Pancreas (tissue), 10 donors: ENCODE measurements around the gene ADAM22. TPM values are rescaled to one million over a fixed set of nuclear protein-coding genes. Genes with fewer than 3 reads are reported as not detected.
"Not testable (repeated sequence)": the region's sequence is repeated elsewhere in the genome, so short reads cannot be mapped to it uniquely, and the experiment has no call there.

Experiments used
- ATAC-seq, 4 donors: fragments of 200-7000 bp; cut with Tn5 transposase; one replicate each; pipeline versions ENCODE4 v1.8.0 to v1.9.1; 2020; ENCODE audit warnings: mild to moderate bottlenecking in 4 of 4, moderate library complexity in 4 of 4
- DNase-seq, 6 donors: peaks; one replicate each; pipeline ENCODE4 v3.0.0-alpha.2; 2020
- FAIRE-seq: peaks from 2 replicates; lab custom pipeline; 2012; peaks lifted over from hg19 to GRCh38; lab: Jason Lieb, UNC
- H3K27ac ChIP-seq, 4 donors: fragments of 200-600 bp; sonication (generic); 1 replicate in 3 of 4; 2 replicates in 1 of 4; pipeline versions ENCODE4 v1.5.0 to v1.8.0; 2020
- H3K27me3 ChIP-seq, 4 donors: fragments of 200-600 bp; one replicate each; pipeline ENCODE4 v1.8.0; 2021
- H3K36me3 ChIP-seq, 3 donors: fragments of 200-600 bp; sonication (generic) in 1 of 3; one replicate each; pipeline versions ENCODE4 v1.5.0 to v1.8.0; 2020 to 2021
- H3K4me1 ChIP-seq, 3 donors: fragments of 200-600 bp; one replicate each; pipeline ENCODE4 v1.8.0; 2021
- H3K4me3 ChIP-seq, 4 donors: fragments of 200-600 bp; sonication (generic) in 2 of 4; one replicate each; pipeline versions ENCODE4 v1.5.0 to v1.8.0; 2020 to 2021
- H3K9me3 ChIP-seq, 4 donors: fragments of 200-600 bp; one replicate each; pipeline ENCODE4 v1.8.0; 2021
- CTCF ChIP-seq, 4 donors: fragments of 200-600 bp; sonication (generic) in 3 of 4; IDR thresholded peaks; one replicate each; pipeline versions ENCODE4 v1.5.0 to v1.8.0; 2021; ENCODE audit warnings: antibody characterized with exemption in 4 of 4
- WGBS, 2 donors: extraction: QIAGEN DNeasy Blood & Tissue Kit; methylation state at CpG; one replicate each; pipeline ENCODE4 v1.1.7; 2013; 5-methylcytosine and 5-hydroxymethylcytosine counted together
- intact Hi-C, 3 donors: fragments of 100-400 bp; cut with DNase I; formaldehyde crosslinking; loops; one replicate each; pipeline versions ENCODE4 v1.11.1 to v1.14.2; 2022
- polyA plus RNA-seq, 2 donors: library from polyadenylated mRNA; stranded (reverse); fragments of 200-250 nt; gene quantifications; one replicate each; pipeline ENCODE4 v1.2.3, GENCODE V29; 2013
- total RNA-seq, 6 donors: library from RNA; stranded (reverse); fragmentation: NEBNext Ultra II Directional in 4 of 6; extraction: Animal tissue kit (Norgen Biotek cat#: 25700) in 4 of 6; gene quantifications; one replicate each; pipeline versions ENCODE4 v1.2.1 to v1.2.4, GENCODE V29; 2021 to 2023
- donor health status: healthy with polysubstance abuse.
- donor health status: DM: no; HTN: no; CAD: no; lungs with moderate emphysema.
- donor health status: DM: no; HTN: no; CAD: no.
- donor health status: control.
- donor health status: control.
- donor health status: Bipolar disorder and iron deficiency.
- donor health status: DM: yes; HTN: yes; CAD: no.
- donor health status: DM: no; HTN: no; CAD: no.
- donor health status: DM: no; HTN: no; CAD: no.
- donor health status: DM: yes; HTN: yes; CAD: no.

The ADAM22 gene
- total and polyA plus RNA-seq, 8 donors, result 0.30 to 2.8 (median 0.93) TPM

GRCh38 chr7:88156356-88156755 lies 222.3 kb downstream of the ADAM22 start:
- FAIRE-seq (no peak), ATAC-seq (no peak), DNase-seq (no peak)
- 35 to 53% methylated on average over 1 of the region's 1 CpG for WGBS, 2 donors
- Histone ChIP-seq H3K27ac (no peak overlapping the region), H3K4me1 (peaks cover 0 to 7% (median 7%) of the 10 kb centered on the region in 3 donors), H3K4me3 (no peak overlapping the region), H3K27me3 (no peaks in the 10 kb centered on the region), H3K36me3 (no peaks in the 10 kb centered on the region), H3K9me3 (no peaks in the 10 kb centered on the region)
- TF ChIP-seq CTCF (IDR thresholded peaks at IDR 0.05), result no peak
- intact Hi-C loops, result no loop called here

- H3K4me1 ChIP-seq, intact Hi-C loops, FAIRE-seq, H3K4me3 ChIP-seq, ATAC-seq, H3K36me3 ChIP-seq, DNase-seq, H3K27me3 ChIP-seq, H3K27ac ChIP-seq, H3K9me3 ChIP-seq: not testable (repeated sequence)
- 77 to 82% methylated on average over 2 of the region's 2 CpGs for WGBS, 2 donors
These were observed 225.7 kb downstream of the ADAM22 start for GRCh38 chr7:88159741-88160140.

- Histone ChIP-seq H3K9me3 (no peaks in the 10 kb centered on the region), H3K36me3 (no peaks in the 10 kb centered on the region), H3K27ac (no peak overlapping the region), H3K27me3 (no peaks in the 10 kb centered on the region), H3K4me1 (no peaks in the 10 kb centered on the region), H3K4me3 (no peak overlapping the region)
- no peak for DNase-seq
- intact Hi-C loops, result no loop called here
- TF ChIP-seq CTCF (IDR thresholded peaks at IDR 0.05), result no peak
- no peak for FAIRE-seq
- no peak for ATAC-seq
These were observed 231.6 kb downstream of the ADAM22 start for GRCh38 chr7:88165697-88166096.

- H3K9me3 ChIP-seq, result no peaks in the 10 kb centered on the region
- H3K4me1 ChIP-seq, result no peaks in the 10 kb centered on the region
- no peak overlapping the region for H3K4me3 ChIP-seq
- no peaks in the 10 kb centered on the region for H3K36me3 ChIP-seq
- DNase-seq, result no peak
- no peaks in the 10 kb centered on the region for H3K27me3 ChIP-seq
- WGBS, 2 donors, result 74 to 87% methylated on average over 2 of the region's 2 CpGs
- H3K27ac ChIP-seq, result no peak overlapping the region
- no peak for FAIRE-seq
- intact Hi-C loops, result no loop called here
- no peak for TF ChIP-seq CTCF (IDR thresholded peaks at IDR 0.05)
- ATAC-seq, result no peak
These were observed 233.2 kb downstream of the ADAM22 start for GRCh38 chr7:88167223-88167622.

- FAIRE-seq, result no peak
- no peak for TF ChIP-seq CTCF (IDR thresholded peaks at IDR 0.05)
- WGBS, 2 donors, result 80 to 81% methylated on average over 2 of the region's 2 CpGs
- Histone ChIP-seq H3K4me3 (no peak overlapping the region), H3K36me3 (no peaks in the 10 kb centered on the region), H3K27ac (no peak overlapping the region), H3K9me3 (no peaks in the 10 kb centered on the region), H3K27me3 (no peaks in the 10 kb centered on the region), H3K4me1 (no peaks in the 10 kb centered on the region)
- ATAC-seq, result no peak
- intact Hi-C loops, result no loop called here
- no peak for DNase-seq
These were observed 233.7 kb downstream of the ADAM22 start for GRCh38 chr7:88167721-88168120.
